B cell (primary cell): Measurements from ENCODE around the gene BRAF. TPM values are rescaled to one million over a fixed set of nuclear protein-coding genes. Genes with fewer than 3 reads are reported as not detected.

Source experiments
- ATAC-seq: fragments of 200-7000 bp; cut with Tn5 transposase; one replicate; pipeline ENCODE4 v1.10.0; 2021; ENCODE audit warnings: low read depth, mild to moderate bottlenecking, moderate number of reproducible peaks, moderate library complexity
- CTCF ChIA-PET: fragments of 350-600 bp; sonication (Branson Sonifier 250); formaldehyde crosslinking; loops from one replicate; lab custom pipeline; 2021; ENCODE audit warnings: antibody characterized with exemption, inconsistent platforms; lab: Charles Lee
- POLR2A ChIA-PET: fragments of 350-600 bp; sonication (Branson Sonifier 250); formaldehyde crosslinking; loops from one replicate; lab custom pipeline; 2021; ENCODE audit warnings: antibody characterized with exemption; lab: Charles Lee
- DNase-seq: peaks from one replicate; pipeline ENCODE4 v3.0.0; 2013
- H2AFZ ChIP-seq: 2 replicates; pipeline ENCODE4 v1.6.1; 2012; ENCODE audit warnings: mild to moderate bottlenecking, low read depth, low read length; ENCODE audit not compliant: insufficient read depth, poor library complexity, severe bottlenecking
- H3K27ac ChIP-seq, 2 donors: 1 replicate in 1 of 2; 2 replicates in 1 of 2; pipeline ENCODE4 v1.5.1; 2012 to 2013; ENCODE audit warnings: low read length in 2 of 2, mild to moderate bottlenecking in 2 of 2, moderate library complexity in 1 of 2
- H3K27me3 ChIP-seq, 4 experiments: fragments of 200-600 bp in 1 of 4; sonication (generic) in 1 of 4; replicated peaks in 1 of 4; 1 replicate in 2 of 4; 2 replicates in 2 of 4; pipeline versions ENCODE4 v1.6.1 to v1.7.0; 2013 to 2016; ENCODE audit warnings: low read length in 3 of 4, mild to moderate bottlenecking in 2 of 4, mixed read lengths in 1 of 4, moderate library complexity in 1 of 4; ENCODE audit not compliant: insufficient read depth in 4 of 4, control insufficient read depth in 3 of 4; ENCODE audit errors: control extremely low read depth in 1 of 4
- H3K36me3 ChIP-seq, 2 experiments: replicated peaks in 1 of 2; 1 replicate in 1 of 2; 2 replicates in 1 of 2; pipeline versions ENCODE4 v1.6.1 to v1.7.1; 2013; ENCODE audit warnings: low read length in 1 of 2; ENCODE audit not compliant: insufficient read depth in 2 of 2, control insufficient read depth in 1 of 2; ENCODE audit errors: control extremely low read depth in 1 of 2, extremely low read depth in 1 of 2
- H3K4me1 ChIP-seq, 2 donors: fragments of 200-600 bp in 1 of 2; sonication (generic) in 1 of 2; 1 replicate in 1 of 2; 2 replicates in 1 of 2; pipeline versions ENCODE4 v1.5.1 to v1.6.1; 2013 to 2017; ENCODE audit warnings: low read length in 2 of 2; ENCODE audit not compliant: control insufficient read depth in 2 of 2, insufficient read depth in 2 of 2
- H3K4me2 ChIP-seq: replicated peaks from 2 replicates; pipeline ENCODE3; 2012; ENCODE audit warnings: mild to moderate bottlenecking, low read depth, low read length; ENCODE audit not compliant: poor library complexity, severe bottlenecking
- H3K4me3 ChIP-seq, 5 experiments: fragments of 200-600 bp in 1 of 5; sonication (generic) in 1 of 5; 1 replicate in 3 of 5; 2 replicates in 2 of 5; pipeline versions ENCODE4 v1.5.1 to v1.7.0; 2011 to 2016; ENCODE audit warnings: low read length in 4 of 5, mild to moderate bottlenecking in 4 of 5, low read depth in 2 of 5, control low read depth in 1 of 5, moderate library complexity in 1 of 5; ENCODE audit not compliant: insufficient read depth in 1 of 5; ENCODE audit errors: control extremely low read depth in 1 of 5, extremely low read depth in 1 of 5
- H3K79me2 ChIP-seq: fragments of 200-600 bp; sonication (generic); one replicate; pipeline ENCODE4 v1.6.0; 2016; ENCODE audit warnings: low read length; ENCODE audit not compliant: control insufficient read depth, insufficient read depth
- H3K9ac ChIP-seq: fragments of 200-600 bp; sonication (generic); 2 replicates; pipeline ENCODE4 v1.6.1; 2017; ENCODE audit warnings: mild to moderate bottlenecking, low read length, moderate library complexity
- H3K9me3 ChIP-seq, 3 donors: one replicate each; pipeline versions ENCODE4 v1.6.1 to v1.7.1; 2013; ENCODE audit warnings: low read length in 2 of 3; ENCODE audit not compliant: control insufficient read depth in 2 of 3, insufficient read depth in 1 of 3; ENCODE audit errors: control extremely low read depth in 1 of 3
- H4K20me1 ChIP-seq: 2 replicates; pipeline ENCODE4 v1.6.0; 2012; ENCODE audit warnings: mild to moderate bottlenecking, low read length; ENCODE audit not compliant: insufficient read depth, control insufficient read depth, poor library complexity, severe bottlenecking
- H3K27ac Mint-ChIP-seq: one replicate; pipeline ENCODE4 v1.8.0; 2021; ENCODE audit warnings: mixed read lengths
- H3K27me3 Mint-ChIP-seq: one replicate; pipeline ENCODE4 v1.8.0; 2021; ENCODE audit warnings: mixed read lengths
- H3K4me1 Mint-ChIP-seq: one replicate; pipeline ENCODE4 v1.8.0; 2021; ENCODE audit warnings: mixed read lengths
- H3K4me3 Mint-ChIP-seq: one replicate; pipeline ENCODE4 v1.8.0; 2021; ENCODE audit warnings: mixed read lengths
- H3K9me3 Mint-ChIP-seq: one replicate; pipeline ENCODE4 v1.8.0; 2022; ENCODE audit warnings: mixed read lengths; ENCODE audit not compliant: insufficient read depth
- CTCF ChIP-seq: fragments of 200-600 bp; IDR thresholded peaks from one replicate; pipeline ENCODE4 v1.8.0; 2022; ENCODE audit warnings: antibody characterized with exemption, mild to moderate bottlenecking
- EZH2 ChIP-seq: IDR thresholded peaks from 2 replicates; pipeline ENCODE4 v1.6.1; 2012; ENCODE audit warnings: borderline replicate concordance, low read depth, mild to moderate bottlenecking, moderate library complexity, low read length; ENCODE audit not compliant: insufficient read depth, poor library complexity, severe bottlenecking
- WGBS: methylation state at CpG from one replicate; pipeline ENCODE4 v1.1.5; 2013; ENCODE audit warnings: missing lambda C conversion rate; ENCODE audit not compliant: insufficient coverage; 5-methylcytosine and 5-hydroxymethylcytosine counted together
- intact Hi-C: fragments of 100-400 bp; cut with micrococcal nuclease; formaldehyde crosslinking; loops from one replicate; pipeline ENCODE4 v1.10.0; 2022
- polyA plus RNA-seq: library from polyadenylated mRNA; depleted of rRNA; stranded (reverse); fragments of >200 nt; gene quantifications from 2 replicates; pipeline ENCODE4 v1.2.3, GENCODE V29; 2012
- total RNA-seq, 2 donors: library from RNA; stranded (reverse); fragments of 120-200 nt in 1 of 2; gene quantifications; 1 replicate in 1 of 2; 2 replicates in 1 of 2; pipeline versions ENCODE4 v1.2.3 to v1.2.4, GENCODE V29; 2013 to 2022

Gene BRAF
- total and polyA plus RNA-seq, 2 donors (not counting 1 experiment from before 2014, with no cell fraction given) = 13.5 to 90.9 TPM

DNA sequence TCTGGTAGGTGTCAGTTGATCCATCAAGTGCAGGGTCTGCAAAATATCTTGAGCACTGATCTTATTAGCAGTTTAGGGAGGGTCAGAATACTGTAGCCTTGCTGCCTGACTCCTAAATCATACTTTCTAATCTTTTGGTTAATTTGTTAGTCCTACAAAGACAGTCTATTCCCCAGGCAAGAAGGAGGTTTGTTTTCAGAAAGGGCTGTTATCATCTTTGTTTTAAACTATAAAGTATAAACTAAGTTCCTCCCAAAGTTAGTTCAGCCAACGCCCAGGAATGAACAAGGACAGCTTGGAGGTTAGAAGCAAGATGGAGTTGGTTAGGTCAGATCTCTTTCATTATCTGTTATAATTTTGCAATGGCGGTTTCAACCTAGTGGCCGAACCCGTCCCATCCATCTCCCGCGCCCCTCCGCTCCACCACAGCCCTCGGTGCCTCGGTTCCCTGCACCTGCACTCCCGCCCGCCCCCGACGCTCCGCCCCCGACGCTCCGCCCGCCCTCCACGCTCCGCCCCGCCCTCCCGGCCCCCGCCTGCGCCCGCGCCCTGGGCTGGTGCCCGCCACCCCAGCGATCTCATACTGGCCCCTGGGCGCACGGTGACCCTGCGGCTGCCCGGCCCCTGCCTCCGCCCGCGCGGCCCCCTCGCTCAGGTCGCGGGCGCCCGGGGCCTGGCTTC, 252.2 kb downstream of the BRAF start, which contains the start of gene ADCK2:
Gene ADCK2 (plus strand): TSS at position 564 of the 681 bp plus-strand sequence. CDS start 386 bp downstream, outside the sequence.
- H3K27ac ChIP-seq = peak within 1 kb of the TSS; percentile 48 to 79
- H3K9me3 ChIP-seq = peaks cover 0 to 7% (median 0%) of the 10 kb centered on the region in 3 donors
- peaks cover 46% of the 10 kb centered on the region for H3K4me1 Mint-ChIP-seq
- POLR2A ChIA-PET = interaction anchor here (1.2 to 1.3 kb wide), 2 partner anchors 24 to 342 kb away, joined by 3 to 4 read pairs; partner anchors contain the start of genes MRPS33 and NDUFB2
- H4K20me1 ChIP-seq = no peaks in the 10 kb centered on the region
- peak within 1 kb of the TSS; percentile 87 for H3K4me3 Mint-ChIP-seq
- H3K79me2 ChIP-seq = peaks cover 10% of the 10 kb centered on the region
- H3K4me1 ChIP-seq = peaks cover 42 to 49% of the 10 kb centered on the region in 2 donors
- H3K9me3 Mint-ChIP-seq = no peaks in the 10 kb centered on the region
- H3K9ac ChIP-seq = peak within 1 kb of the TSS; percentile 75
- peak within 1 kb of the TSS; percentile 80 for H3K4me2 ChIP-seq
- CTCF ChIA-PET = interaction anchor here (1.0 to 1.7 kb wide), 3 partner anchors 12 to 1066 kb away, joined by 3 to 4 read pairs (median 3); partner anchors contain the start of gene SSBP1
- H3K36me3 ChIP-seq = no peaks in the 10 kb centered on the region
- H3K27me3 Mint-ChIP-seq = no peaks in the 10 kb centered on the region
- ATAC-seq (peak; percentile 70), DNase-seq (no peak)
- H3K27me3 ChIP-seq = no peaks in the 10 kb centered on the region
- H3K4me3 ChIP-seq = peak within 1 kb of the TSS; percentile 4 to 76 (median 70)
- peak within 1 kb of the TSS; percentile 91 for H3K27ac Mint-ChIP-seq
- no peak for TF ChIP-seq EZH2
- no peak for TF ChIP-seq CTCF
- WGBS = under 1% methylated on average over 34 of the region's 41 CpGs
- H2AFZ ChIP-seq = peak within 1 kb of the TSS; percentile 90
- intact Hi-C loops = loop anchor here (2.0 to 10.0 kb wide), 6 partner anchors 16 to 1328 kb away; partner anchors contain the start of genes FMC1, KDM7A, MRPS33 and SLC37A3

- Histone ChIP-seq H4K20me1 (no peaks in the 10 kb centered on the region), H3K27me3 (no peaks in the 10 kb centered on the region), H3K4me2 (peak overlapping the region; percentile 80), H3K9me3 (peaks cover 0 to 7% (median 0%) of the 10 kb centered on the region in 3 donors), H3K4me1 (peaks cover 40 to 43% of the 10 kb centered on the region in 2 donors), H3K27ac (no peak overlapping the region), H3K4me3 (peak overlapping the region in 1 of 5 experiments; percentile 76), H3K9ac (no peak overlapping the region), H2AFZ (peak overlapping the region; percentile 90), H3K79me2 (peaks cover 4% of the 10 kb centered on the region), H3K36me3 (no peaks in the 10 kb centered on the region)
- Mint-ChIP-seq H3K27me3 (no peaks in the 10 kb centered on the region), H3K9me3 (no peaks in the 10 kb centered on the region), H3K4me3 (peak overlapping the region; percentile 85), H3K4me1 (peaks cover 43% of the 10 kb centered on the region), H3K27ac (peak overlapping the region; percentile 78)
- no peak for DNase-seq
- TF ChIP-seq EZH2 = no peak
- no peak for TF ChIP-seq CTCF
- ChIA-PET CTCF (interaction anchor here (1.0 to 1.7 kb wide), 2 partner anchors 11 to 18 kb away, joined by 3 to 4 read pairs; no protein-coding TSS in a partner anchor), POLR2A (no interaction called here)
- 91% methylated on average over 13 of the region's 15 CpGs for WGBS
- no peak for ATAC-seq
- intact Hi-C loops = loop anchor here (2.0 to 10.0 kb wide), 6 partner anchors 15 to 1327 kb away; partner anchors contain the start of genes FMC1, KDM7A, MRPS33 and SLC37A3
Measured at GRCh38 chr7:140671966-140672365, 252.8 kb downstream of the BRAF start.
